Fibroblast of lung (primary cell): ENCODE measurements around the gene EML4.

Experiments used
- CTCF ChIP-seq, 2 donors: IDR thresholded peaks in 1 of 2; conservative IDR thresholded peaks in 1 of 2; 1 replicate in 1 of 2; 2 replicates in 1 of 2; pipeline ENCODE4 v1.5.1; 2011 to 2012; ENCODE audit warnings: low read length in 2 of 2, control low read depth in 1 of 2, inconsistent platforms in 1 of 2, low read depth in 1 of 2, mild to moderate bottlenecking in 1 of 2
- EZH2 ChIP-seq: IDR thresholded peaks from 2 replicates; pipeline ENCODE4 v1.5.1; 2012; ENCODE audit warnings: low read length, control low read depth, mild to moderate bottlenecking; ENCODE audit errors: missing control alignments

- TF ChIP-seq CTCF (conservative IDR thresholded peaks at IDR 0.05 in 1 of 2, IDR thresholded peaks at IDR 0.05 in 1 of 2; ENCODE audit: low read depth in 1 of 2, low read length in 2 of 2) (no peak), EZH2 (no peak)
Observed at GRCh38 chr2:42289222-42289621, 120.1 kb downstream of the EML4 start.
